ENCODE data around the gene EXOSC7. TPM values are rescaled to one million over a fixed set of nuclear protein-coding genes. Genes with fewer than 3 reads are reported as not detected.

The EXOSC7 gene
- total and polyA plus RNA-seq, 9 of the 15 experiments (the other 6 are each of a cell fraction or from before 2014, with no cell fraction given) = 88.5 to 237 (median 112) TPM

DNA sequence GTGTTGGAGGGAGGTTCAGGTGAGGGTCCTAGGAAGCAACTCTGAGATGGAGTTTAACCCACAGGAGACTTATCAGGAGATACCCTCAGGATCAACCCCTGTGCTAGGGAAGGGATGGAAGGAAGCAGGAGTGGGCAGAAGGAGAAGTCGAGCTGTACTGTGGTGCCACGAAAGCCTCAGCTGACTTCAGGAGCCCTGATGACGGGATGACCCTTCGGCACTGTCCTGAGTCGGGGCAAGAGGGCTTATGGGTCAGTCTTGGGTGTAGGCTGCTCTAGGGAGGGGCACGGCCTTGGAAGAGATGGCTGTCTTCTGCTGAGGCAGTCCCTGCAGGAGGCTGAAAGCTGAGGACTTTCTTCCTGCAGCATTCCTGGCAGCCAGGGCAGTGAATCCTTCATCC is 57.7 kb downstream of the EXOSC7 start:
- Histone ChIP-seq H3K27me3 (ENCODE audit: control insufficient read depth in 2 of 2, insufficient read depth in 2 of 2, low read length in 2 of 2) (peaks cover 7 to 39% of the 10 kb centered on the region in 2 experiments; a peak in 4 of 5 replicates), H3K79me2 (ENCODE audit: control insufficient read depth, insufficient read depth, low read length) (no peaks in the 10 kb centered on the region), H3K9me1 (ENCODE audit: control insufficient read depth, insufficient read depth, low read length) (no peaks in the 10 kb centered on the region), H3K9me3 (replicated peaks; ENCODE audit: control insufficient read depth, insufficient read depth, low read depth, low read length) (no peaks in the 10 kb centered on the region), H4K20me1 (replicated peaks; ENCODE audit: control insufficient read depth, insufficient read depth, low read length) (no peaks in the 10 kb centered on the region), H3K36me3 (ENCODE audit: control insufficient read depth, insufficient read depth, low read length) (no peaks in the 10 kb centered on the region), H3K9ac (ENCODE audit: insufficient read depth in 1 of 2, low read depth in 2 of 2, low read length in 2 of 2) (0 out of 4 replicates have a peak overlapping the region, but pooled peaks of 1 of the 2 experiments have one; percentile 1), H3K27ac (ENCODE audit: extremely low read depth, low read depth, low read length) (no peak overlapping the region), H3K4me3 (no peak overlapping the region), H2AFZ (ENCODE audit: low read depth, low read length) (no peak overlapping the region), H3K4me1 (replicated peaks in 1 of 2; ENCODE audit: control insufficient read depth in 2 of 2, insufficient read depth in 2 of 2, low read length in 2 of 2) (peaks cover 0 to 9% of the 10 kb centered on the region in 2 experiments; a peak in 2 of 5 replicates), H3K4me2 (ENCODE audit: insufficient read depth, low read length) (no peak overlapping the region)
- POLR2A ChIA-PET = interaction anchor here (0.6 kb wide), 1 partner anchor 514 kb away, joined by 3 read pairs; no protein-coding TSS in a partner anchor
- intact Hi-C loops (cut with micrococcal nuclease) (loop anchor here (10.0 kb wide), 2 partner anchors 901 to 1171 kb away; partner anchors contain the start of gene CCR1), in situ Hi-C loops (cut with MboI) (loop anchor here (10.0 to 25.0 kb wide), 3 partner anchors 891 to 1379 kb away; partner anchors contain the start of genes CCR5AS and CCRL2)
- ATAC-seq (no peak), DNase-seq (ENCODE audit: extremely low read depth in 1 of 4, low spot score in 3 of 4) (no peak), FAIRE-seq (no peak)
- no peak for TF ChIP-seq EP400 (IDR thresholded peaks at IDR 0.05)
- TF ChIP-seq, protein P1, sequence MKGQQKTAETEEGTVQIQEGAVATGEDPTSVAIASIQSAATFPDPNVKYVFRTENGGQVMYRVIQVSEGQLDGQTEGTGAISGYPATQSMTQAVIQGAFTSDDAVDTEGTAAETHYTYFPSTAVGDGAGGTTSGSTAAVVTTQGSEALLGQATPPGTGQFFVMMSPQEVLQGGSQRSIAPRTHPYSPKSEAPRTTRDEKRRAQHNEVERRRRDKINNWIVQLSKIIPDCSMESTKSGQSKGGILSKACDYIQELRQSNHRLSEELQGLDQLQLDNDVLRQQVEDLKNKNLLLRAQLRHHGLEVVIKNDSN (CRISPR knock-in tag; IDR thresholded peaks at IDR 0.05) = 0 out of 2 replicates have a peak, but pooled peaks have one; percentile 7
- no peak for TF ChIP-seq SNIP1 (IDR thresholded peaks at IDR 0.05; ENCODE audit: low read depth)
- no peak for TF ChIP-seq SMAD3 (CRISPR knock-in tag; conservative IDR thresholded peaks at IDR 0.05)
- TF ChIP-seq, protein P2, sequence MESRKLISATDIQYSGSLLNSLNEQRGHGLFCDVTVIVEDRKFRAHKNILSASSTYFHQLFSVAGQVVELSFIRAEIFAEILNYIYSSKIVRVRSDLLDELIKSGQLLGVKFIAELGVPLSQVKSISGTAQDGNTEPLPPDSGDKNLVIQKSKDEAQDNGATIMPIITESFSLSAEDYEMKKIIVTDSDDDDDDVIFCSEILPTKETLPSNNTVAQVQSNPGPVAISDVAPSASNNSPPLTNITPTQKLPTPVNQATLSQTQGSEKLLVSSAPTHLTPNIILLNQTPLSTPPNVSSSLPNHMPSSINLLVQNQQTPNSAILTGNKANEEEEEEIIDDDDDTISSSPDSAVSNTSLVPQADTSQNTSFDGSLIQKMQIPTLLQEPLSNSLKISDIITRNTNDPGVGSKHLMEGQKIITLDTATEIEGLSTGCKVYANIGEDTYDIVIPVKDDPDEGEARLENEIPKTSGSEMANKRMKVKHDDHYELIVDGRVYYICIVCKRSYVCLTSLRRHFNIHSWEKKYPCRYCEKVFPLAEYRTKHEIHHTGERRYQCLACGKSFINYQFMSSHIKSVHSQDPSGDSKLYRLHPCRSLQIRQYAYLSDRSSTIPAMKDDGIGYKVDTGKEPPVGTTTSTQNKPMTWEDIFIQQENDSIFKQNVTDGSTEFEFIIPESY (CRISPR knock-in tag; IDR thresholded peaks at IDR 0.05) = no peak
- no peak for TF ChIP-seq HDAC3 (IDR thresholded peaks at IDR 0.05; ENCODE audit: borderline replicate concordance, partially characterized antibody)
- TF ChIP-seq, protein P3, sequence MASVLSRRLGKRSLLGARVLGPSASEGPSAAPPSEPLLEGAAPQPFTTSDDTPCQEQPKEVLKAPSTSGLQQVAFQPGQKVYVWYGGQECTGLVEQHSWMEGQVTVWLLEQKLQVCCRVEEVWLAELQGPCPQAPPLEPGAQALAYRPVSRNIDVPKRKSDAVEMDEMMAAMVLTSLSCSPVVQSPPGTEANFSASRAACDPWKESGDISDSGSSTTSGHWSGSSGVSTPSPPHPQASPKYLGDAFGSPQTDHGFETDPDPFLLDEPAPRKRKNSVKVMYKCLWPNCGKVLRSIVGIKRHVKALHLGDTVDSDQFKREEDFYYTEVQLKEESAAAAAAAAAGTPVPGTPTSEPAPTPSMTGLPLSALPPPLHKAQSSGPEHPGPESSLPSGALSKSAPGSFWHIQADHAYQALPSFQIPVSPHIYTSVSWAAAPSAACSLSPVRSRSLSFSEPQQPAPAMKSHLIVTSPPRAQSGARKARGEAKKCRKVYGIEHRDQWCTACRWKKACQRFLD (CRISPR knock-in tag; IDR thresholded peaks at IDR 0.05) = no peak
- CTCF ChIA-PET (ENCODE audit: low intra/inter-chr PET ratio) = interaction anchor here (0.6 to 1.0 kb wide), 2 partner anchors 1043 to 1120 kb away, joined by 3 read pairs; no protein-coding TSS in a partner anchor
- BruUV-seq (replicated peaks) = no TSS peak
- 11% methylated on average over 6 of the region's 6 CpGs for WGBS (ENCODE audit: insufficient coverage, low coverage, missing lambda C conversion rate)

Data from K562 (cell line).